Transverse colon (tissue), 4 donors: ENCODE data around the gene FTHL17. TPM values are rescaled to one million over a fixed set of nuclear protein-coding genes. Genes with fewer than 3 reads are reported as not detected.

Source experiments
- DNase-seq: peaks from one replicate; pipeline ENCODE4 v3.0.0-alpha.2; 2019
- H3K27ac ChIP-seq, 4 donors: fragments of 200-600 bp; sonication (generic); 2 replicates each; pipeline ENCODE4 v1.5.1; 2016 to 2018; ENCODE audit warnings: inconsistent platforms in 4 of 4
- H3K27me3 ChIP-seq: fragments of 200-600 bp; sonication (generic); 2 replicates; pipeline ENCODE4 v1.5.1; 2017; ENCODE audit warnings: inconsistent platforms
- H3K36me3 ChIP-seq, 4 donors: fragments of 200-600 bp; sonication (generic); 2 replicates each; pipeline ENCODE4 v1.5.1; 2017 to 2019; ENCODE audit warnings: inconsistent platforms in 4 of 4
- H3K4me1 ChIP-seq, 4 donors: fragments of 200-600 bp; sonication (generic); 2 replicates each; pipeline ENCODE4 v1.5.1; 2017 to 2020; ENCODE audit warnings: inconsistent platforms in 4 of 4
- H3K4me3 ChIP-seq, 4 donors: fragments of 200-600 bp; sonication (generic); 1 replicate in 1 of 4; 2 replicates in 3 of 4; pipeline versions ENCODE4 v1.5.1 to v1.6.1; 2017 to 2019; ENCODE audit warnings: inconsistent platforms in 4 of 4
- H3K9me3 ChIP-seq, 2 donors: fragments of 200-600 bp; sonication (generic); 2 replicates each; pipeline ENCODE4 v1.5.1; 2017 to 2019; ENCODE audit warnings: inconsistent platforms in 2 of 2
- EP300 ChIP-seq: sonication (generic); formaldehyde crosslinking; IDR thresholded peaks from one replicate; pipeline ENCODE4 v1.6.1; 2017; ENCODE audit warnings: antibody characterized with exemption, low read depth
- POLR2A ChIP-seq: fragments of 450-650 bp; IDR thresholded peaks from one replicate; pipeline ENCODE4 v1.6.1; 2016; ENCODE audit warnings: antibody characterized with exemption, mild to moderate bottlenecking, moderate library complexity
- POLR2AphosphoS5 ChIP-seq, 3 donors: sonication (generic); formaldehyde crosslinking; IDR thresholded peaks; one replicate each; pipeline ENCODE4 v1.6.1; 2016; ENCODE audit warnings: antibody characterized with exemption in 3 of 3
- WGBS, 2 donors: methylation state at CpG; one replicate each; pipeline ENCODE4 v1.1.5; 2018; ENCODE audit warnings: low coverage in 1 of 2; 5-methylcytosine and 5-hydroxymethylcytosine counted together
- in situ Hi-C, 4 donors: fragments of 200-750 bp; cut with MboI; loops; one replicate each; pipeline versions ENCODE4 v1.15.0 to v1.15.1; 2017; ENCODE audit warnings: low sequenced_read_pairs in 3 of 4, low pct_ligation_motif_present in 1 of 4, low pct_unique_long_range_greater_than_20kb in 1 of 4
- intact Hi-C: fragments of 100-400 bp; cut with DNase I; formaldehyde crosslinking; loops from one replicate; pipeline ENCODE4 v1.15.1; 2023; ENCODE audit warnings: low total_unique reads
- total RNA-seq, 4 donors: library from RNA; depleted of rRNA; stranded (reverse); fragments of >200 nt; gene quantifications; one replicate each; pipeline ENCODE4 v1.1.0, GENCODE V29; 2016
- TF ChIP-seq, protein P1 (sequence below), 5 experiments: fragments of 200-600 bp in 3 of 5; fragments of 450-650 bp in 2 of 5; sonication (generic) in 3 of 5; IDR thresholded peaks; 1 replicate in 2 of 5; 2 replicates in 3 of 5; pipeline ENCODE4 v1.5.1; 2016 to 2017; ENCODE audit warnings: antibody characterized with exemption in 5 of 5, inconsistent platforms in 3 of 5, mild to moderate bottlenecking in 2 of 5, moderate library complexity in 1 of 5

Gene FTHL17
- total RNA-seq = not detected

DNA sequence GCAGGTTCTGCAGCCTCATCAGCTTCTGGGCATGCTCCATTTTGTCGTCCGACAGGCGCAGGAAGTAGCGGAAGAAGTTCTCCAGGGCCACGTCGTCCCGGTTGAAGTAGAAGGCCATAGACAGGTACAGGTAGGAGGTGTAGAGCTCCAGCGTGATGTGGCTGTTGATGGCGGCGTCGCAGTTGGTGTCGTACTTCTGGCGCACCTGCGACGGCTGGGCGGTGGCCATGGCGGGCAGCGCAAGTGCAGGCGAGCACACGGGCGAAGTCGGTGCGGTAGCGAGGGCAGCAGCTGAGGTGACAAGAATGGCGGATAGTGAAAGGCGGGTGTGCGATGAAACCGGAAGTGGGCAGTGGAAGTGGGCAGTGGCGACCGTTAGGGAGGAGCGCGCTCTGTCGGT lies at the start of gene FTHL17:
Gene FTHL17, minus strand, starts transcription at position 317 of the 400 bp plus-strand sequence. Its CDS starts 88 bp downstream, at position 229.
- Histone ChIP-seq H3K27me3 (no peaks in the 10 kb centered on the region), H3K27ac (no peak within 1 kb of the TSS), H3K4me1 (no peaks in the 10 kb centered on the region), H3K36me3 (no peaks in the 10 kb centered on the region), H3K9me3 (no peaks in the 10 kb centered on the region), H3K4me3 (no peak within 1 kb of the TSS)
- 92% methylated on average over 33 of the region's 33 CpGs; no CpG with 5 or more reads in 1 of the 2 donors for WGBS, 2 donors
- intact Hi-C loops = no loop called here
- in situ Hi-C loops = no loop called here
- DNase-seq = no peak
- no peak for TF ChIP-seq POLR2AphosphoS5 (IDR thresholded peaks at IDR 0.05)
- TF ChIP-seq POLR2A = no peak
- TF ChIP-seq, protein P1, sequence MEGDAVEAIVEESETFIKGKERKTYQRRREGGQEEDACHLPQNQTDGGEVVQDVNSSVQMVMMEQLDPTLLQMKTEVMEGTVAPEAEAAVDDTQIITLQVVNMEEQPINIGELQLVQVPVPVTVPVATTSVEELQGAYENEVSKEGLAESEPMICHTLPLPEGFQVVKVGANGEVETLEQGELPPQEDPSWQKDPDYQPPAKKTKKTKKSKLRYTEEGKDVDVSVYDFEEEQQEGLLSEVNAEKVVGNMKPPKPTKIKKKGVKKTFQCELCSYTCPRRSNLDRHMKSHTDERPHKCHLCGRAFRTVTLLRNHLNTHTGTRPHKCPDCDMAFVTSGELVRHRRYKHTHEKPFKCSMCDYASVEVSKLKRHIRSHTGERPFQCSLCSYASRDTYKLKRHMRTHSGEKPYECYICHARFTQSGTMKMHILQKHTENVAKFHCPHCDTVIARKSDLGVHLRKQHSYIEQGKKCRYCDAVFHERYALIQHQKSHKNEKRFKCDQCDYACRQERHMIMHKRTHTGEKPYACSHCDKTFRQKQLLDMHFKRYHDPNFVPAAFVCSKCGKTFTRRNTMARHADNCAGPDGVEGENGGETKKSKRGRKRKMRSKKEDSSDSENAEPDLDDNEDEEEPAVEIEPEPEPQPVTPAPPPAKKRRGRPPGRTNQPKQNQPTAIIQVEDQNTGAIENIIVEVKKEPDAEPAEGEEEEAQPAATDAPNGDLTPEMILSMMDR (IDR thresholded peaks at IDR 0.05) = no peak
- no peak for TF ChIP-seq EP300

DNA sequence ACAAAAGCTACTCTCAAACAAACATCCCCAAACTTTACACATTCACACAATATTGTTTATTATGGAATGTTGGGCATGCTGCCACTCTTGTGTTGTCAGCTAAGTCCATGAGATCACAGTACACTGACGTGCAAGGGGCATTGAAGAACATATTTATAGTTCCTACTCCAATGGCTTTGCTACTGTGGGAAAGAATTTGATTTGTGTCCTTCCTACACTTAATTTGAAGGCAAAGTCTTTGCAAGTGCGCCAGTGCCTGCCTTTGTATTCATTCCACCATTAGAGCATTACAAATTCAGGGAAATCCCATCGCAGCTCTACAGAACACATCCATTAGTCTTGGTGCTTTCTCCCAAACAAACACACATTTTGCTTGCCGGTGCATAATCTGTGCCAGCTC lies 45.4 kb upstream of the FTHL17 start:
- Histone ChIP-seq H3K4me3 (no peak overlapping the region), H3K4me1 (no peaks in the 10 kb centered on the region), H3K36me3 (no peaks in the 10 kb centered on the region), H3K27ac (no peak overlapping the region), H3K9me3 (no peaks in the 10 kb centered on the region), H3K27me3 (no peaks in the 10 kb centered on the region)
- intact Hi-C loops (no loop called here), in situ Hi-C loops (no loop called here)
- no peak for TF ChIP-seq POLR2AphosphoS5 (IDR thresholded peaks at IDR 0.05)
- TF ChIP-seq, protein P1 (IDR thresholded peaks at IDR 0.05) = no peak
- TF ChIP-seq EP300 = no peak
- no peak for TF ChIP-seq POLR2A
- WGBS, 2 donors = 69% methylated on average over 4 of the region's 4 CpGs; no CpG with 5 or more reads in 1 of the 2 donors
- no peak for DNase-seq

DNA sequence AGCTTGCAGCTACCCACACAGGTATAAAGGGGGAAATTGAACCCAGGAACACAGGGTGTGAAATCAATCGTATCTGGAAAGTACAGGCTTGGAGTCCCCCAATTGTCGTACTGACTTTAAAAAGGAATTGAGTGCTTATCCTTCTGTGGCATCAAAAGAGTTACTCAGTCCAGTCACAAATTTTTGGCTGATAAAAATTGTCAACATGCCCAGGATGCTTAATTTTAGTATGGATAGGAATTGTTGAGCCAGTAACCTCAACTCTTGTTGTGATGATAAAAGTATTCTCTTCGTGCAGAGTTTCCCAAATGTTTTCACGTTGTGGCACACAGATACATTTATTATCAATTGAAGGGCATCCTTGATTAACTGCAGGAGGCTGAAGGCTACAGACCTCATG lies 43.6 kb upstream of the FTHL17 start:
- TF ChIP-seq, protein P1 (IDR thresholded peaks at IDR 0.05) = no peak
- Histone ChIP-seq H3K9me3 (no peaks in the 10 kb centered on the region), H3K27ac (no peak overlapping the region), H3K4me3 (no peak overlapping the region), H3K36me3 (no peaks in the 10 kb centered on the region), H3K27me3 (no peaks in the 10 kb centered on the region), H3K4me1 (no peaks in the 10 kb centered on the region)
- DNase-seq = no peak
- intact Hi-C loops = no loop called here
- 50 to 60% methylated on average over 2 to 4 of the region's 4 CpGs for WGBS, 2 donors
- in situ Hi-C loops = no loop called here

DNA sequence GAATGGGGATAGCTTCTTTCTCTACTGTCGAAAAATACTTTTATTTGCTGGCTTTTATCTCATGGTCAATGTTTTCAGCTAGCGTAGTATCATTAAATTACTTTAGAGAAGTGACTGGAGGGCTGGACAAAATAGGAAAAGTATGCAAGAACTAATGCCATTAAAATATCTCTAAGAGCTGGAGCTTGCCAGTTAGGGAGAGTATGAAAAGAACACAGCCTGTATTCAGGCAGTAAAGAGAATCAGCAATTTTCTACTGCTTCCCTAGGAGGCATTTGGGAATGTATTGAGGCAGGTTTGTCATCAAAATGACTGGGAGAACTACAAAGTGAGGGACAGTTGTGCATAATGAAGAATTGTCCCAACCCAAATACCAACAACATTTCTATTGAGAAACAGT lies 43.0 kb upstream of the FTHL17 start:
- Histone ChIP-seq H3K27ac (no peak overlapping the region), H3K4me3 (no peak overlapping the region), H3K36me3 (no peaks in the 10 kb centered on the region), H3K27me3 (no peaks in the 10 kb centered on the region), H3K4me1 (no peaks in the 10 kb centered on the region), H3K9me3 (no peaks in the 10 kb centered on the region)
- WGBS, 2 donors = 66% methylated on average over 2 of the region's 2 CpGs; no CpG with 5 or more reads in 1 of the 2 donors
- in situ Hi-C loops (no loop called here), intact Hi-C loops (no loop called here)
- DNase-seq = no peak
- TF ChIP-seq, protein P1 (IDR thresholded peaks at IDR 0.05) = no peak
- TF ChIP-seq POLR2A = no peak
- no peak for TF ChIP-seq EP300
- TF ChIP-seq POLR2AphosphoS5 (IDR thresholded peaks at IDR 0.05) = no peak
